HG02884 (cell line): ENCODE results near the gene TPCN2.

Experiments
- ATAC-seq: cut with Tn5 transposase; IDR thresholded peaks from one replicate; pipeline ENCODE4 v1.9.1; 2021; ENCODE audit warnings: mild to moderate bottlenecking, moderate library complexity; ENCODE audit not compliant: unreplicated experiment

Gene TPCN2

DNA sequence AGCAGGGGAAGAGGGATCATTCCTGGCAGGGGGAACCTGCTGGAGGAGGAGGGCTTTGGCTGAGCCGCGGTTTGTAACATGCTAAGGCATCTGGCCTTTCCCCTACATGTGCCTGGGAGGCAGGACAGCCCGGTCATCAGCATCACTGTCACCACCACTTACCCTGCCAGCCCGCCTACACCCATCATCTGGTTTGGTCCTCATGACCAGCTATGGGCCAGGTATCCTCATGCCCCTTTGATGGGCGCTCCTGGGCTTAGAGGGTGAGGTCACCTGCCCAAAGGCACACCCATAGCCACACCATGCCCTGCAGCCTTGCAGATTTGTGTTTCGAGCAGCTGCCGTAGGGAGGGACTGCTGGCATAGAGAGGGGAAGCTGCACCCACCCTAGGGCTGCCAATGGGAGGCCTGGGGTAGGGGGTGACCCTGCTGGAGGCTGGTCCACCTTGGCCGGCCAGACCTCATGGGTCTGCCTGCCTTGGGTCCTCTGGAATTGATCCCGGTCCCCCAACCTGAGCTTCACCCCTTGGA, 38.3 kb upstream of the TPCN2 start:
- no peak for ATAC-seq

DNA sequence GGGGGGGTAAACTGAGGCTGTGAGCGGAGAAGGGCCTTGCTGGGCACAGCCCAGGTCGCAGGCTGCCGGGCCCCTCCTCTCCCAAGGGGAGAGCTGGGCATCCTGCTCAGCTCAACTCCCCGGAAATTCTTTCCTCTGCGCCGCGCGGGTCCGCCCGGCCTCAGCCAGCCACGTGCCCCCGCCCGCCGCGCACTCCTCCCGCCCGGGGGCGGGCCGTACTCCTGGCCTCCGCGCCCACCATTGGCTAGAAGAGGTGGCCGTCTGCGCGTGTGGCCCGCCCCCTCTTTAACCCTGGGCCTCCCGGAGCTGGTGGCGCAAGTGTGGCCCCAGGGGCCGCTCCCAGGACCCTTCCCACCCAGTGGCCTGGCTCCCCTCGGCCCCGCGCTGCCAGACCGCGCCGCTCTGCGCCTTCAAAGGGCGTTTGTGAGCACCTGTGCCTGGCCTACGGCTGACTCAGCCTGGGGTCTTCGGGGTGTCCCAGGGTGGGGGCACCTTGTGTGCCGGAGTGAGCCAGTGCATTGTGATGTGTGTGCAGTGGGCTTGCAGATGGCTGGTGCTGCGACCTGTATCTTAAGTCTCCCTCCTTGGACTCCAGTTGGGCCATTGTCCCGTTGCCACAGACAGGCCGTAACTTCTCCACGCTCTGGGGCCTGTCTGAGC, 37.6 kb upstream of the TPCN2 start:
- no peak for ATAC-seq

DNA sequence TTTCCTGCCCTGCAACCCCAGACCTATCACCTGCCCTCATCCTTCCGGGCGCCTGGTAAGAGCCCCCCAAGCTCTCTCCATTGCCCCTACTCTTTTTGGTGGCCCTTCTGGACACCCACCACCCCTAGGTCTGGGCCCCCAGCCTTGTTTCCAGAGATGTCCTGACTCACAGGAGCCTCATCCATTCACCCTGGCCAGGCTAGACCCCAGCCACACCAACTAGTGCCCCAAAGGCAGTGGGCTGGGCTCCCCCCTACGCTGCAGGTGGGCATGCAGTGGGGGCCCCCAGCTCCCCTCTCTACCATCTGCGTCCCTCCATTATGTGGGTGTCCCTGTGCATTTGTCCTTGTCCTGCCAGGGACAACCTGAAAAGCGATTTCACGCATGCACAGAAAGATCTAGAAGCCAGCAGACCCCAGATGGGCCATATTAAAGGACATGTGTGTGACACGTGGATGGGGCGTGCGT, 37.1 kb upstream of the TPCN2 start:
- no peak for ATAC-seq

DNA sequence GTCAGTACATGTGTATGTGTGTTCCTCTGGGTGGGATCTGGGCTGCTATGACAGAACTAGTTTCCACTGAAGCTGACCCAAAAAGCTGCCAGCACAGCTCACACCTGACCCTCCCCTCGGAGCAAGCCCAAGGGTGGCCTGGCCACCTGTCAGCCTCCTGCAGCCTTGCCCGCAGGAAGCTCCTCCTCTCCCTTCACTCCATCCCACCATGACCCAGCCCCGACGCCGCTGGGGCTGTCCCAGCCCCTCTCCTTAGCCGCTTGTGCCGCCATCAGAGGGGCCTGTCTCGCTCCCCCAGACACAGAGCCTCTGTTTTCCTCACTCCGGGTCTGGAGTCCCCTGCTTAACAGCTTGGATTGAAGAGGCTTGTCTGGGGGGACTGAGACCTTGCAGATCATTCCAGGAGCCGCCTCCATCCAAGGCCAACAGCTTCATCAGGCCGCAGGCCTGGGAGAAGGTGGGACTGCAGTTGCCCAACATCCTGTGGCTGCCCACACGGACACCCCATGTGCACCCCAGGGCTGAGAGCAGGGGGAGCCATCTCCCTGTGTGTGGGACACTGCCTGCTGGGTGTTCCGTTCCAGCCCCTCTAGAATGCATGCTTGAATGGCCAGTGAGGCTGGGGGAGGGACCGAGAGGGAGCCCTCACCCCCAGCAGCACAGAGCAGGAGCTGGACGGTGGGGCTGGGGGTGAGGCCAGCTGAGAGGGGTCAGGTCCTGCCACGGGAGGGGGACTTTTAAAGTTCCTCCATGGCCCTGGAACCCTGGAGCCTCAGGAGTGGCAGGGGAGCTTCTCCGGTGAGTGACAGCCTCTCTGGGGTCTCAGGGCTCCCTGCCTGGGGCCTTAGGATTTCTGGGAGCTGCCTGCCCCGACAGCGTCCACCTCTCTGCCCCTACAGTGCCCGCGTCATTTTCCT, 36.4 kb upstream of the TPCN2 start:
- no peak for ATAC-seq

DNA sequence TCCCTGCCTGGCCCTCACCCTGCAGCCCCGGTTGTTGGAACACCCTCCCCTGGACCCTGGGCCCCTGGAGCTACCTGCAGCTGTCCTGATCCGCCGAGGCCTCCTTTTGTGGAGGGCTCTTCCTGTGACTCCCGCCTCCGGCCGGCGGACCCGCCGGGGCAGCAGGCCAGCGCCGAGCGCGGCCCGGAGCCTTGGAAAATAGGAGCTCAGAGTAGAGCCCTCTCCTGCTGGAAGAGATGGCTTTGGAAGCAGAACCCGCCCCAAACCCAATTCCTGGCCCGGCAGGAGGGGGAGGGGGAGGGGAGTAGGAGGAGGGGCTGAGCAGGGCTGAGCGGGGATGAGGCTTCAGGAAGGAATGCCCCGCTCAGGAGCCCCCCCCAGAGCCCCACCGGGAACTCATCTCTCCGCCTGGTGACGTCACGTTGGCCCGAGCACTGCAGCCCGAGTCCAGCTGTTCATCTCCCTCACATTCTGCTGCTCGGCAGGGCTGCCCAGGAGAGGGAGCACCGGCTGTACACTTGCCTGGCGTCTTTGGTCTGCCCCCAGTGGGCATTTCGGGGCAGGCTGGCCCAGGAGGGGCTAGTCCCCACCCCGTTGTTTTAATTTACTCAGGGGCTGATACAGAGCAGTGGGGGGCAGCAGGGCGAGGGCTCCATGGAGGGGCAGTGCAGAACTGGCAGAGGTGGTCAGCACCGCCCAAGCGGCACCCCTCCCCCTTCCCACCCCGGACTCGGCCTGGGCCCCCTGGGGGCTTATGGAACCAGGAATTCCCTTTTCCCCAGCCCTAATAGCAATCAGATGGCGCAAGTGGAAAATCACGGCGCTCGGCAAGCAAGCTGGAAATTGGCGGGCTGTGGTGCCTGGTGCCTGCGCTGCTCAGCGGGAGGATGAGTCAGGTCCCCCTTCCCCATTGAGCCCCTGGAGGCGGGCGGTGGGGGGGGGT, 35.5 kb upstream of the TPCN2 start, which contains the start of gene MRGPRF:
TSS of gene MRGPRF (minus strand) at position 238 of the 943 bp plus-strand sequence. CDS start 3,345 bp downstream, outside the sequence.
- ATAC-seq = no peak

DNA sequence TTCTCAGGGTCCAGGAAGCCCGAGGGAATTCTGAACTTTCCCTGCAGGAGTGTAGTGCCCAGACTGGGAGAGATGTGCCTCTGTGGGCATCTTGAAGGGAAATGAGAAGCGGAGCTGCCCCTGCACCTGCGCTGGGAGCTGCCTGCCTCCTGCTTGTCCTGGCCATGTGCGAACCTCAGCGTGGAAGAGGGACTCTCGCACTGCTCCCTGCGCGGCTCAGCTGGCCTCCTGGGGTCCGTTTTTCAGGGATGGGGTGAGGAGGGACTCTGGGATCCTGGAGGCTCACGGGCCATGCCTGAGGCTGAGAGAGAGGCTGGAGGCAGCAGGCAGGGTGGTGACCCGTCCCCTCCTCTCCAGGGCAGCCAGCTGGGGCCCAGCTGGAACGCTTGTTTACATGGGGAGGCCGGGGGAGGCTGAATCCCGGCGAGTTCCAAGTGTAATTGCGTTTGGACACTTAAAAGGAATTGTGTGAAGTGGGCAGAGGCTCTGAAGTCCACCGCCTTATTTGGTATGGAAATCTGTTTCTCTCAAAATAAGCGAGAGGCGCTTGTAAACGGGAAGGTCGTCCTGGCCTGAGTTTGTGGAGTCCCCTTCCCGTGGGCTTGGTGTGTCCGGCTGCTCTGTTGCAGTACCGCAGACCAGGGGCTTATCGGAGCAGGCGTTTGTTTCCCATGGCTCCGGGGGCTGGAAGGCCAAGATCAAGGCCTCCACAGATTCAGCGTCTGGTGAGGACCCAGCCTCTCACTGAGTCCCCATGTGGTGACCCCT, 34.5 kb upstream of the TPCN2 start:
- no peak for ATAC-seq

DNA sequence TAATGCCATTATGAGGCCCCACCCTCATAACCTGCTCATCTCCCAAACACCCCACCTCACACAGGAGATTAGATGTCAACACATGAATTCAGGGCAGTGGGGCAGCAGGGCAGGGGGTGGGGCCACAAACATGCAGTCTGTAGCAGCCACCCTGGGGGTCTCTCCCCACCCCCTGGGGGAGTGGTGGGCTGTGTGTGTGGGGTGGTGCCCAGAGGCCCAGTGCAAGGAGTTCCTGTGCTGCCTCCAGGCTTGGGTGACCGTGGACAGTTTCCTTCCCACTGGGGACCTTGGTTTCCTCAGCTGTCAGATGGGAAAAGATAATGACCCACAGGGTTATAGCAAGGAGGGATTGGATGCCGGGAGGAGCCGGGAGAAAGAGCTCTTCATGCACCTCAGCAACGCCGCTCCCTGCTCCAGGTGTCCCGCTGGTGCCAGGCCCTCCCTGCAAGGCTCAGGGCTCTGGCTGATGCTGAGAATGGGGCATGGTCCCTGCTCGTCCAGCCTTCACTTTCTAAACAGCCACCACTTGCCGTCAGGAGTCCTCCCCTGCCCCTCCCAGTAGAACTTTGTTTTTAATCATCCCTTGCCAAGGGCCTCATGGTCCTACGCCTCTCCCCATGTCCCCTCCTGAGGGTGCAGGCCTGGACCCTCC, 33.7 kb upstream of the TPCN2 start:
- no peak for ATAC-seq

DNA sequence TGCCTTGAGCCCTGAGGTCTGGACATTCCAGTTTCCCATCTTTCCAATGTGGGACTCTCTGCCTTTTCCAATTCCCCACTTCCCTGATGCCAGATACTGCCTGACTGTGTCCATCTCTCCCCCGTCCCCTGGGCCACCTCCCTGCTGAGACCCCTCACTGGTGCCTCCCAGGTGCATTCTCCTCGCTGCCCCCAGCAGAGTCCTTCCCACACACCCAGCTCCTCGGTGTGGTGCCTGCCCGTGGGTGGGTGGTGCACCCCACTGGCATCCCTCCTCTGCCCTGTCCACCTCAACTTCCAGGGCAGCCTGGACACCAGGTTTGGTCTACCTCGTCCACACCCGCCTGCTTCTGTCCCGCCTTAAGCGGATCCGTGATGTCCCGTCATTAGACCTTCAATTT, 30.8 kb upstream of the TPCN2 start:
- ATAC-seq = no peak

DNA sequence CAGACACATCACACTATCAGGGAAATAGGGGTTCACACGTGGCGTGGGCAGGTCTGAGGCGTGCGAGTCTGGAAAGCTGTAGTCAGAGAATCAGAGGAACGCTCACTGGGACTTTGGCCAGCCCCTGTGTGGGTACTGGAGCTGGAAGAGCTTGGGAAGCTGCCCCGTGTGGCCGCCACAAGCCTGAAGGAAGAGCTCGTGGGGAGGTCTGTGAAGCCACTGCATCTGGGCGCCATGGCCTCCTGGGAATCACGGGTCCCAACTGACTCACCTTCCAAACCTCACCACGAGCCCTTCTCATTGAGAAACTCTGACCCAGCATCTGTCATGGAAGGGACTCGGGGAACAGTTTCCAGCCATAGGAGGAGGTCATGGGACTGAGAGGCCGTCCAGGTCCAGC, 29.8 kb upstream of the TPCN2 start:
- no peak for ATAC-seq

DNA sequence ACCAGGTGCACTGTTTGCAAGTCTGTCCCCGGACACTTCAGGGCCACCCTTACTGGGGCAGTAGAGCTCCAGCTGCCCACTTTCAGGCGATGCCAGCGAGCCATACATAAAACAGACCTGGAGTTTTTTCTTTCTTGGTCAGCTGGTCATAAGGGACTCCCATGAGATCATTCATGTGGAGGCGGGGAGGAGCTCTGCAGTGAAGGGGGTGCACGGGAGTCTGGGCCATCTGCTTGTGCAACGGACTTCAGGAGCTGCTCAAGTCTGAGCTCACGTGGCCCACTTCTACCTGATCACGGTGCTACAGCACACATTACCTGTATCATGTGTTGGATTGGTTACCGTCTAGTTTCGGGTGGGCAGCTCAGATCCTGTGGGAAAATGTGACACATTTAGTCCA, 26.5 kb upstream of the TPCN2 start:
- ATAC-seq = no peak

DNA sequence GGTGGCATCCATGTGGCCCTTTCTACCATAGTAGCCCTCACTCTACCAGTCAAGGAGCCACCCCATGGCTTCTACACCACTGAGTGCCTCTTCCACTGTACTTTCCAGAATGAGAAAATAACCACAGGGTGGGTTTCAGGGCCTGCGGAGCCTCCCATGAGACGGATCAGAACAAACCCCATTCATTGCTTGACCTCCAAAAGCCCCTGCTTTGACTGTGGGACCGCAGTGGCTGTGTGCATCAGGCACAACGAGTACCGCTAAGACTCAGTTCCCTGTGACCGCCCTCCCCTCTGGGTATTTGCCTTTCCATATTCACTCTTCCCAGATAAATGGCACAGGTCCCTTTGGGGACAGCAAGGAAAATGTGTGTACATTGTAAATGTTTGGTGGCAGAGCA, 24.2 kb upstream of the TPCN2 start:
- ATAC-seq = no peak

DNA sequence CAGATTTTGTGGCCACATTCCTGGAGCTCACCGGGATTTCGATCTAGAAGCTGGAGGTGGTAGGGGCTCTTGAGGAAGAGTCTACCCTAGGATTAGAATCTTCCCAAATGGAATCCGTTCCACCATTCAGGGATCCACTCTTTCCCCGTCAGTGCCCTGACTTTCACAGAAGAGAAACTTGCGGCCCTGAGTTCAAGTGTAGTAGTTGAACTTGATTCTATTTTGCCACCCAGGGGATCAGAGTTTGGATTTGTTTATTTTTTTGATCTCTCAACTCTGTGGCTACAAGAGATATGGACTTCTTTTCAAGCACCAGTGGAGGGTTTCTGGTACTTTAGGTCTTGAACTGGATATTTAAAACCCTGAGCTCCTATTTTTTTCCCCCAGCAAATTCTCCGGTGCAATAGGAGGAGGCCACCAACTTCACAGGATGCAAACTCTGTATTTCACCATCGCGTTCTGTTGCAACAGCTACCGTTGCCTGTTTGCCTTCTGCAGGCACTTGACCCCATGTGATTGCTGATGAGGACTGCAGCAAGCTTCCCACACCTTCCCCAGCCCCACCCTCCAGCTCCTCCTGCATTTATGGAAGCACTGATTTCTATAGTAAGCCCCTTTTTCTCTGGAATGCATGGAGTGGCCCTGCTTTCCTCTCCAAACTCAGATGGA, 20.9 kb upstream of the TPCN2 start:
- no peak for ATAC-seq

DNA sequence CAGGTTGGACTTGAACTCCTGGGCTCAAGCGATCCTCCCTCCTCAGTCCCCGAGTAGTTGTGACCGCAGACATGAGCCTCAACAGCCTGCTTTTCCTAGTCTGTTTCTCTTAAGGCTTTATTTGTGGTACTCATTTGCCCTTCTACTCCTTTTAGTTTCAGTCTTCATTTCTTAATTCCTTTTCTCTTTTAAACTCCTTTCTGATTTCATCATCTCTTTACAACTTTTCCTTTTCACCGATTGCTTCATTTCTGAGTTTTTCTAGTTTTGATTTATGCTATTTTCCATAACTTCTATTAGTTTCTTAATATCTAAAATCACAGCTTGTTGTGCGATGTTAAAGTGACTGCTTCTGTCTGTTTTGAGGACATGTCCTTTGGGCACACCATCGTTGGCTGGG, 18.4 kb upstream of the TPCN2 start:
- no peak for ATAC-seq

DNA sequence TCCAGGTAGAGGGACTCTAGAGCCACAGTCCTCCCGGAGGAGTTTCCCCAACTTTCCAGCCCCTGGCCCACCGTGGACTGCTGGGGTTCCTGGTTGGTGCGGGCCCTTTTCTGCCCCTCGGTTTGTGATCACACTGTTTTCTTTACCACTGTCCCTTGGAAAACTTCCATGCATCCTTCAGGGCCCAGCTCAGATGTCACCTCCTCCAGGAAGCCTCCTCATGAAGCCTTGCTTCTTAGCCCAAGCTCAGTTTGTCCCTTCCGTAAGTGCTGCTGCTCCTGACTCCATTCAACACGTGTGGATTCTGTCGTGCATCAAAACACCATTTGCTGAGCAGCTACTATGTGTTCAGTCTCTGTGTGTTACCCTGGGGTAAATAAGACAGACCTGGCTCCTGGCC, 15.9 kb upstream of the TPCN2 start:
- ATAC-seq = no peak

DNA sequence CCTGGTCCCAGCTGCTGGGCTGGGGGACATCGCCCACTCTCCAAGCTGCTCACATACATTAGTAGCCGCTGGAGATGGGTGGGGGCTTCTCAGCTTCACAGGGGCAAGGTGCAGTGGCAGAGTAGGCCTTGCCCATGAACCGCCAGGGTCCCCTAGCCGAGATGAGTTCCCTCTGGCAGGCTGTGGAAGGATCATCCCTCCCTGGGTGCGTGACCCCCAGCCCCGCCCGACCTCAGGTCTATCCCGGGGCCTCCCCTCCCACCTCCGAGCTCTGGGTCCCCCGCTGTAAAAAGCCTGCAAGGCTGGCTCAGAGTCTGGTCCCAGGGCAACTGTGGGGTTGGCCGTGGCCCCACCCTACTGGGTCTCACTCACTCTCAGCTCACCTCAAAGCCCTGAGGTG, 15.3 kb upstream of the TPCN2 start:
- ATAC-seq = no peak

DNA sequence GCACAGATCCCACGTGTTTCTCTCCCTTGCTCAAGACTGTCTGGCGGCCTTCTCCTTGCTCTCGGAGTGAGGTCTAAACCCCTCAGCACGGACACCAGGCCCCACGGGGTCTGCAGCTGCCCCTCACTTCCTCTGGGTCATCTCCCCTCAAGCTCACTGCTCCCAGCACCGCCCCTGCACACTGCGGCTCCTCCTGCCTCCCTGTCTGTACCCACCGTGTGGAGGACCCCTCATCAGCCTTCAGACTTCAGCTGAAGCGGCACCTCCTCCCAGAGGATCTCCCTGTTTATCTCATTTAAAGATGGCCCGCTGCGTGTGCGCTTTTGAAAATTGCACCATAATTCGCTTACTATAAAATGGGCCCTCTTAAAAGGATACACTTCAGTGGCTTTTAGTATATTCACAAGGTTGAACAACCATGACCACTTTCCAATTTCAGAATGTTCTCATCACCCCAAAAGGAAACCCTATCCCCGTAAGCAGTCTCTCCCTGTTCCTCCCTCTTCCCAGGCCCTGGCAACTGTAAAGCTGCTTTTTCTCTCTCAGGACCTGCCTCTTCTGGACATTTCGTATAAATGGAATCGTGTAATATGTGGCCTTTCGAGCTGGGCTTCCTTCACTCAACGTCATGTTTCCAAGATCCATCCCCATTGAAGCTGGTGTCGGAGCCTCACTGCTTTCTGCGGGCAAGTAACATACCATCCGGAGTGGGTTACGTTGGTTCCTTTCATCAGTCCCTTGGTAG, 14.4 kb upstream of the TPCN2 start:
- no peak for ATAC-seq

DNA sequence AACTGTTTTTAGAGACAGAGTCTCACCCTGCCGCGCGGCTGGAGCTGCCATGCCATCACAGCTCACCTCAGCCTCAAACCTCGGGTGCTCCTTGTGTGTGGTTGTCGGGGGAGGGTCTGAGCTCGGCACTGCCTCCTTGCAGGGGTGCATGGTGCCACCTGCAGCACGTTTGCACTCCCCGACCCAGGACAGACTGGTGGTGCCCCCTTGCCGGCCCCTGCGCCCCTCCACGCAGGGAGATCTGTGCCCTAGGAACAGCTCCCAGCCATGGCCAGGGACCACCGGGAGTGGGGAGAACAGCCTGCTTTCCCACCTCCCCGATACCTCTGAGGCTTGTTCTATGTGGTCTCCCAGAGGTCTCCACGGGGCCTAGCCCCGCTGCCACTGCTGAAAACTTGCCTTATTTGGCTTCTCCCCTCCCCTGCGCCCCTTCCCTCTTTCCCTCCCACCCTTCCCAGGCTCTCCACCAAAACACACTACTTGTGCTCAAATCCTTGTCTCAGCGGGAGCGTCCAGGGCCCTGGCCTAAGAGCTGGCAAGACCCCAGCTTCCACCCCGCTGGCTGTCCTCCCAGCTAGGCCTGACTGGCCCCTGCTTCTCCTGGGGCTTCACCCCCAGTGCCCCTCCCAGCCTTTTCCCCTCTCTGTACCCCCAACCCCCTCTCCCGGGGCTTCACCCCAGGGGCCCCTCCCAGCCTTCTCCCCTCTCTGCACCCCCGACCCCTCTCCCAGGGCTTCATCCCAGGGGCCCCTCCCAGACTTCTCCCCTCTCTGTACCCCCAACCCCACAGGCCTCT, 13.4 kb upstream of the TPCN2 start:
- no peak for ATAC-seq

DNA sequence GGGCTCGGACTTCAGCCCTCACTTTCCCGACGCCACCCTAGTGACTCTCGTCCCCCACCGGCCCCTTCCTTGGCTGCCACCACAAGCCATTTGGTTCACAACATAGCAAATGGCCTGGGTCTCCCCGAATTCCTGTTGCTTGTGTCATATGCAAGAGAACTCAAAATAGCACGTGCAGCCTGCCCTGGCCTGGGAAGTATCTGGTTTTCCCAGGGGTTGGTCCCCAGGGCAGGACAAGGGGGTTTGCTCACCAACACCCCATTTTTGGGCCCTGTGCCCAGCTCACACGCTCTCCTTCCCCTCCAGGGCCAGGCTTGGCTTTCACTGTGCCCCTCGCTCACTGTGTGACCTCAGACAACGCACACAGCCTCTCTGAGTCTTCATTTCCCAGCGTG, 12.8 kb upstream of the TPCN2 start:
- ATAC-seq = no peak
